A549 (cell line): ENCODE measurements around the gene TMPRSS6. TPM values are rescaled to one million over a fixed set of nuclear protein-coding genes. Genes with fewer than 3 reads are reported as not detected.

Experiments used
- ATAC-seq, 2 experiments: fragments of 200-7000 bp in 1 of 2; fragments of >200 bp in 1 of 2; cut with Nextera tagmentation in 1 of 2; cut with Tn5 transposase in 1 of 2; 3 replicates each; pipeline versions ENCODE4 v1.8.0 to v1.9.1; 2018 to 2020; ENCODE audit warnings: mild to moderate bottlenecking in 1 of 2, moderate library complexity in 1 of 2
- CTCF ChIA-PET: fragments of 300-600 bp; sonication (Branson Sonifier 250); formaldehyde crosslinking; extraction: SDS; loops from one replicate; lab custom pipeline; 2021; ENCODE audit warnings: antibody characterized with exemption, inconsistent platforms; lab: Yijun Ruan, JAX
- POLR2A ChIA-PET: fragments of 350-600 bp; formaldehyde crosslinking; extraction: SDS; loops from one replicate; lab custom pipeline; 2021; ENCODE audit warnings: antibody characterized with exemption, inconsistent platforms; lab: Yijun Ruan, JAX
- DNase-seq, 2 experiments: peaks; one replicate each; pipeline versions ENCODE4 v3.0.0 to v3.0.0-alpha.2; 2011 to 2016; ENCODE audit warnings: low read depth in 1 of 2, low spot score in 1 of 2
- FAIRE-seq: peaks from 2 replicates; lab custom pipeline; 2011; peaks lifted over from hg19 to GRCh38; lab: Jason Lieb, UNC
- H3K27ac ChIP-seq, 2 experiments: fragments of >200 bp; sonication (Bioruptor Twin); formaldehyde crosslinking; 3 replicates each; pipeline ENCODE4 v1.5.1; 2016 to 2017
- H3K4me1 ChIP-seq: fragments of >200 bp; sonication (Bioruptor Twin); formaldehyde crosslinking; 3 replicates; pipeline ENCODE4 v1.6.1; 2016
- H3K4me2 ChIP-seq: fragments of >200 bp; sonication (Bioruptor Twin); formaldehyde crosslinking; 3 replicates; pipeline ENCODE4 v1.6.1; 2016
- H3K4me3 ChIP-seq: fragments of >200 bp; sonication (Bioruptor Twin); formaldehyde crosslinking; 3 replicates; pipeline ENCODE4 v1.5.1; 2016
- H3K9me3 ChIP-seq: fragments of >200 bp; sonication (Bioruptor Twin); formaldehyde crosslinking; 3 replicates; pipeline ENCODE4 v1.6.1; 2016
- ATOH8 ChIP-seq: fragments of 250-450 bp; sonication (Bioruptor Pico); IDR thresholded peaks from 2 replicates; pipeline ENCODE4 v1.5.0; 2020; ENCODE audit warnings: low read depth, mild to moderate bottlenecking, moderate library complexity
- BHLHE40 ChIP-seq: IDR thresholded peaks from 2 replicates; pipeline ENCODE4 v1.6.1; 2012; ENCODE audit warnings: low read depth, low read length, inconsistent platforms
- CBX2 ChIP-seq: fragments of 200-600 bp; sonication (generic); IDR thresholded peaks from 2 replicates; pipeline ENCODE4 v1.6.1; 2016; ENCODE audit warnings: low read depth, mild to moderate bottlenecking, borderline replicate concordance
- CHD4 ChIP-seq: fragments of 200-600 bp; sonication (generic); IDR thresholded peaks from 2 replicates; pipeline ENCODE4 v1.6.1; 2016; ENCODE audit warnings: antibody characterized with exemption, mild to moderate bottlenecking, borderline replicate concordance
- EP300 ChIP-seq, 2 experiments: fragments of >200 bp; sonication (Bioruptor Twin); formaldehyde crosslinking; IDR thresholded peaks; 2 replicates in 1 of 2; 3 replicates in 1 of 2; pipeline ENCODE4 v1.6.1; 2016 to 2017
- ESRRA ChIP-seq: fragments of 150-350 bp; IDR thresholded peaks from 2 replicates; pipeline ENCODE4 v1.6.1; 2014; ENCODE audit warnings: mild to moderate bottlenecking, low read length, borderline replicate concordance
- GATA3 ChIP-seq: IDR thresholded peaks from 2 replicates; pipeline ENCODE4 v1.6.1; 2012; ENCODE audit warnings: borderline replicate concordance
- HDAC2 ChIP-seq: fragments of 200-600 bp; sonication (generic); IDR thresholded peaks from 2 replicates; pipeline ENCODE4 v1.6.1; 2016
- HOXA7 ChIP-seq: fragments of 250-450 bp; sonication (Bioruptor Pico); IDR thresholded peaks from 2 replicates; pipeline ENCODE4 v1.5.0; 2020; ENCODE audit warnings: mild to moderate bottlenecking, moderate library complexity
- HOXB13 ChIP-seq: fragments of 250-450 bp; sonication (Bioruptor Pico); IDR thresholded peaks from 2 replicates; pipeline ENCODE4 v1.5.0; 2020; ENCODE audit warnings: low read depth, mild to moderate bottlenecking, moderate library complexity
- HOXB5 ChIP-seq: fragments of 250-450 bp; sonication (Bioruptor Pico); IDR thresholded peaks from 2 replicates; pipeline ENCODE4 v1.5.0; 2020; ENCODE audit warnings: mild to moderate bottlenecking, moderate library complexity
- JUN ChIP-seq, 2 experiments: fragments of >200 bp; sonication (Bioruptor Twin); formaldehyde crosslinking; IDR thresholded peaks; 2 replicates in 1 of 2; 3 replicates in 1 of 2; pipeline ENCODE4 v1.6.1; 2016 to 2017
- JUNB ChIP-seq: fragments of >200 bp; sonication (Bioruptor Twin); formaldehyde crosslinking; IDR thresholded peaks from 2 replicates; pipeline ENCODE4 v1.6.1; 2016
- KDM1A ChIP-seq: fragments of 200-600 bp; sonication (generic); IDR thresholded peaks from 2 replicates; pipeline ENCODE4 v1.6.1; 2016; ENCODE audit warnings: low read depth, mild to moderate bottlenecking
- MAFK ChIP-seq: fragments of 450-650 bp; IDR thresholded peaks from 2 replicates; pipeline ENCODE4 v1.6.1; 2014; ENCODE audit not compliant: partially characterized antibody
- NFE2L2 ChIP-seq: fragments of 150-350 bp; conservative IDR thresholded peaks from 2 replicates; pipeline ENCODE4 v1.6.1; 2014; ENCODE audit warnings: low read length
- PHF8 ChIP-seq: fragments of 200-600 bp; sonication (generic); IDR thresholded peaks from 2 replicates; pipeline ENCODE4 v1.6.1; 2016; ENCODE audit warnings: low read depth, mild to moderate bottlenecking, antibody characterized with exemption, moderate library complexity, borderline replicate concordance
- POLR2A ChIP-seq: IDR thresholded peaks from 2 replicates; pipeline ENCODE4 v1.6.1; 2012; ENCODE audit warnings: mild to moderate bottlenecking, low read length
- POLR2AphosphoS2 ChIP-seq: conservative IDR thresholded peaks from 2 replicates; pipeline ENCODE4 v1.6.1; 2012; ENCODE audit warnings: low read length, improper control_type of control experiment, inconsistent platforms
- RARB ChIP-seq: fragments of 250-450 bp; sonication (Bioruptor Pico); IDR thresholded peaks from 2 replicates; pipeline ENCODE4 v1.8.0; 2021; ENCODE audit warnings: mild to moderate bottlenecking, moderate library complexity
- RCOR1 ChIP-seq: fragments of 150-350 bp; IDR thresholded peaks from 2 replicates; pipeline ENCODE4 v1.6.1; 2014; ENCODE audit warnings: antibody characterized with exemption, low read length, low read depth
- REST ChIP-seq: fragments of 200-600 bp; sonication (generic); IDR thresholded peaks from 2 replicates; pipeline ENCODE4 v1.6.1; 2016; ENCODE audit warnings: antibody characterized with exemption, mild to moderate bottlenecking, moderate library complexity
- RFX5 ChIP-seq: fragments of 450-650 bp; IDR thresholded peaks from 2 replicates; pipeline ENCODE4 v1.7.1; 2014; ENCODE audit warnings: antibody characterized with exemption, mild to moderate bottlenecking, moderate library complexity
- SMC3 ChIP-seq: fragments of >200 bp; sonication (Bioruptor Twin); formaldehyde crosslinking; IDR thresholded peaks from 3 replicates; pipeline ENCODE4 v1.6.1; 2018; ENCODE audit warnings: inconsistent platforms
- TP53 ChIP-seq: fragments of 250-450 bp; sonication (Bioruptor Pico); IDR thresholded peaks from 2 replicates; pipeline ENCODE4 v1.5.0; 2021; ENCODE audit warnings: mild to moderate bottlenecking, moderate library complexity
- USF2 ChIP-seq: fragments of 450-650 bp; IDR thresholded peaks from 2 replicates; pipeline ENCODE4 v1.6.1; 2014; ENCODE audit warnings: antibody characterized with exemption
- ZNF302 ChIP-seq: fragments of 250-450 bp; sonication (Bioruptor Pico); IDR thresholded peaks from 2 replicates; pipeline ENCODE4 v1.9.0; 2021; ENCODE audit warnings: inconsistent platforms, mild to moderate bottlenecking, moderate library complexity
- ZSCAN20 ChIP-seq: fragments of 250-450 bp; sonication (Bioruptor Pico); IDR thresholded peaks from 2 replicates; pipeline ENCODE4 v1.8.0; 2022; ENCODE audit warnings: mild to moderate bottlenecking, moderate library complexity
- WGBS: methylation state at CpG from one replicate; pipeline ENCODE4 v1.1.6; 2017; ENCODE audit errors: missing lambda C conversion rate; 5-methylcytosine and 5-hydroxymethylcytosine counted together
- polyA plus RNA-seq, 4 experiments: library from polyadenylated mRNA; depleted of rRNA in 3 of 4; stranded (reverse); fragments of >200 nt; fragmentation: RNase III in 1 of 4; extraction: RNeasy Plus Mini Kit Qiagen cat#74134 plus additional on column Dnase treatment in 1 of 4; gene quantifications; 2 replicates in 3 of 4; 3 replicates in 1 of 4; pipeline ENCODE4 v1.2.3, GENCODE V29; 2011 to 2017

TMPRSS6 gene
- polyA plus RNA-seq, 2 of the 4 experiments (the other 2 are of a cell fraction): not detected

GRCh38 chr22:37120569-37121340 lies 11.2 kb upstream of the TMPRSS6 start:
- no peak for FAIRE-seq
- no peak for DNase-seq
- H3K4me1 ChIP-seq: peaks cover 15% of the 10 kb centered on the region; the same call in 2 of the 3 replicates
- H3K9me3 ChIP-seq: no peaks in the 10 kb centered on the region
- WGBS: 85% methylated on average over 11 of the region's 11 CpGs
- no peak overlapping the region for H3K4me3 ChIP-seq
- no peak for ATAC-seq
- CTCF ChIA-PET: interaction anchor here (0.9 to 1.9 kb wide), 6 partner anchors 10 to 78 kb away, joined by 3 to 5 read pairs (median 4); partner anchors contain the start of gene TMPRSS6
- no peak overlapping the region for H3K27ac ChIP-seq
- TF ChIP-seq ATOH8 (CRISPR knock-in tag) (no peak), EP300 (IDR thresholded peaks at IDR 0.05) (no peak), MAFK (no peak), NFE2L2 (no peak)
- TF ChIP-seq, all 56 proteins: peak for 0
- POLR2A ChIA-PET: no interaction called here
- H3K4me2 ChIP-seq: no peak overlapping the region

- Histone ChIP-seq H3K9me3 (no peaks in the 10 kb centered on the region), H3K4me2 (no peak overlapping the region)
- no peak for TF ChIP-seq RCOR1
- TF ChIP-seq POLR2A: no peak
- TF ChIP-seq POLR2AphosphoS2: no peak
- TF ChIP-seq ATOH8 (CRISPR knock-in tag): no peak
- no peak for TF ChIP-seq BHLHE40
- TF ChIP-seq HOXB5 (CRISPR knock-in tag): no peak
- no peak for TF ChIP-seq CBX2
- no peak for TF ChIP-seq SMC3
- no peak for TF ChIP-seq ESRRA
- no peak for TF ChIP-seq HOXA7 (CRISPR knock-in tag)
- TF ChIP-seq HDAC2: no peak
- no peak for TF ChIP-seq HOXB13 (CRISPR knock-in tag)
- no peak for TF ChIP-seq CHD4
- no peak for TF ChIP-seq PHF8
- TF ChIP-seq, all 56 proteins: peak for 0
- ChIA-PET CTCF (interaction anchor here (1.1 to 1.9 kb wide), 4 partner anchors 43 to 79 kb away, joined by 3 to 5 read pairs (median 4); no protein-coding TSS in a partner anchor), POLR2A (no interaction called here)
- ATAC-seq (no peak), FAIRE-seq (no peak), DNase-seq (no peak)
- Histone ChIP-seq H3K4me3 (no peak overlapping the region), H3K4me1 (peaks cover 15% of the 10 kb centered on the region; the same call in 2 of the 3 replicates), H3K27ac (no peak overlapping the region)
- 88% methylated on average over 13 of the region's 13 CpGs for WGBS
Observed at GRCh38 chr22:37119872-37120271, 10.4 kb upstream of the TMPRSS6 start.

GRCh38 chr22:37118083-37118482 lies 8.6 kb upstream of the TMPRSS6 start:
- no peak for FAIRE-seq
- DNase-seq: no peak
- Histone ChIP-seq H3K4me3 (no peak overlapping the region), H3K4me1 (peaks cover 13% of the 10 kb centered on the region; the same call in 2 of the 3 replicates), H3K9me3 (no peaks in the 10 kb centered on the region), H3K27ac (no peak overlapping the region), H3K4me2 (no peak overlapping the region)
- no peak for ATAC-seq
- WGBS: 76% methylated on average over 5 of the region's 5 CpGs
- TF ChIP-seq KDM1A (no peak), JUN (IDR thresholded peaks at IDR 0.05) (no peak), REST (no peak), USF2 (no peak), JUNB (no peak), ZSCAN20 (CRISPR knock-in tag) (no peak), ZNF302 (no peak), TP53 (CRISPR knock-in tag) (no peak), HOXA7 (CRISPR knock-in tag) (no peak), GATA3 (no peak), RFX5 (no peak), PHF8 (no peak), CHD4 (no peak), RARB (CRISPR knock-in tag) (no peak)
- ChIA-PET CTCF (no interaction called here), POLR2A (no interaction called here)
